ENCODE results near the gene FAM13C.

The FAM13C gene

GRCh38 chr10:59319854-59320253 lies 42.5 kb downstream of the FAM13C start:
- DNase-seq (ENCODE audit: low read depth in 2 of 3, low spot score in 2 of 3) = no peak

GRCh38 chr10:59317066-59317465 lies 45.3 kb downstream of the FAM13C start:
- DNase-seq (ENCODE audit: low read depth in 2 of 3, low spot score in 2 of 3) = no peak

DNA sequence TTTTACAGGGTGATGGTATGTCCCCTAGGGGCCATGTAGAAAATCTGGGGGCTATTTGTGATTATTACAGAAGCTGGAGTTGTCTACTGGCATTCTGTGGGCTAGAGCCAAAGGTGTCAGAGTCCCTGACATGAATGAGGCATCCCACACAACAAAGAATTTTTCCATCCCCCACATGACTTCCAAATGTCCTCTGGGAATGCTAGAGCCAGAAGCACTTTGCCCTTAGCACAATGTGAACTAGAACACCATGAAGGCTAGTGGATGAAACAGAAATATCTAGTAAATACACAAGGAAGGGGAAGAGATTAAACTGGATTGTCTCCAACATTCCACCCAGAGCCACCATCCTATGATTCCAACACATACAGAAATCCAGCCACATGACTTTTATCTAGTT lies 46.9 kb downstream of the FAM13C start:
- DNase-seq (ENCODE audit: low read depth in 2 of 3, low spot score in 2 of 3) = no peak

DNA sequence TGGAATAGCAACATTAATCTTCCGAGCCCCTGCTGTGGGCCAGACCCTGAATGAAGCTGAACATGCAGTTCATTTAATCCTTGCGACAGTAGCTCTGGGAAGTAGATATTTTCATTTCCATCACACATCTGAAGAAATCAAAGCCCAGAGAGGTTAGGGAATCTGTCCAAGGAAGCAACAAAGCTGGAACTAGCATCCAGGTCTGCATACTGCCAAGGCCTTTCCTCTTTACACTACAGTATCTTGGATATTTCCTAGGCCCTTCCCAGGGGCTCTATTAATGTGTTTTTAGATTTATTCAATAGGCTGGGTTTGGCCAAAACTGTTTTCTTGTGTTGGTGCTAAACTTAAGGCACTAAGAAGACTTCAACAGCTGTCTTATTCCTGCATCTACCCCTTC lies 48.1 kb downstream of the FAM13C start:
- no peak for DNase-seq (ENCODE audit: low read depth in 2 of 3, low spot score in 2 of 3)

DNA sequence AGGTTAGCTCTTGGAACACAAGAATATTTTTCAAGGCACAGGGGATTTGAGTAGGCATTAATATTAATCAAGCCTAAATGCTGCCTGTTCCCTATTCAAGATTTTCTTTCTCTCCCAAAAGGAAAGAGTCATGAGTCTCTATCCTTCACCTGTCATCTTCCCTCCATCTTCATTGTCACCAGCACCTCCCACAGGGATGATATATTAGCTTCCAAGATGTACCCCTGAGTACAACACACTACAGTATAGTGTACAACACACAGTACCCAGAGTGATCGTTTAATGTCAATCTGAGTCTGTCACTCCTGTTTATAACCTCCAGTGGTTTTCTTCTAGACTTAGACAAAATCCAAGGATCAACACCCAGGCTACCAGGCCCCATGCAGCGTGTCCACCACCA lies 50.1 kb downstream of the FAM13C start:
- no peak for DNase-seq (ENCODE audit: low read depth in 2 of 3, low spot score in 2 of 3)

- no peak for DNase-seq (ENCODE audit: low read depth in 2 of 3, low spot score in 2 of 3)
These were observed 51.3 kb downstream of the FAM13C start for GRCh38 chr10:59311025-59311424.

DNA sequence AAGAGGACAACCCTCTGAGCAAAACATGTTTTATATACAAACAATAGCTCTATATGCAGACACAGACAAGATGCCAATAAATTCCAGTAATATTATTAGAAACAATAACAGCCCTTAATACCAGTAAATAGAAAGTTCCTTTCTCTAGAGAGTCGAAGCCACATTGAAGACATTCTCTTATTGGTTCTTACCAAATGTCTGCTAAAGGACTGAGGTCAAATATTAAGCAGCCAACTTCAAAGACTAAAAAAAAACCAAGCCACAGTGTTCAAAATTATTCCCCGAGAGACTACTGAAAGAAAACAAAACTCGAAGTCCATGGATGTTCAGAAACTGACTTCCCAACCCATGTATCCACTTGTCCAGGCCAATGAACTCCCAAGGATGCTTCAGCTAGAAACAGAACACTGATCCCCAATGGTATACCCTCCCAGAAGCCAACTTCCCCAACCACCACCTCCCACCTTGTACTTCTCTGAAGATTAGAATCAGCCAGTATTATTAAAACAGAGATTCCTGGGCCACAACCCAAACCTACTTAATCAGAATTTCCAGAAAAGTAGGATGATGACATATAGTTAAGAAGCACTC lies 51.9 kb downstream of the FAM13C start:
- no peak for DNase-seq (ENCODE audit: low read depth in 2 of 3, low spot score in 2 of 3)

- no peak for DNase-seq (ENCODE audit: low read depth in 2 of 3, low spot score in 2 of 3)
These were observed 57.7 kb downstream of the FAM13C start for GRCh38 chr10:59304521-59305097.

GRCh38 chr10:59303018-59303417 lies 59.3 kb downstream of the FAM13C start:
- DNase-seq (ENCODE audit: low read depth in 2 of 3, low spot score in 2 of 3) = no peak

- DNase-seq (ENCODE audit: low read depth in 2 of 3, low spot score in 2 of 3) = no peak
These were observed 60.0 kb downstream of the FAM13C start for GRCh38 chr10:59302381-59302780.

DNA sequence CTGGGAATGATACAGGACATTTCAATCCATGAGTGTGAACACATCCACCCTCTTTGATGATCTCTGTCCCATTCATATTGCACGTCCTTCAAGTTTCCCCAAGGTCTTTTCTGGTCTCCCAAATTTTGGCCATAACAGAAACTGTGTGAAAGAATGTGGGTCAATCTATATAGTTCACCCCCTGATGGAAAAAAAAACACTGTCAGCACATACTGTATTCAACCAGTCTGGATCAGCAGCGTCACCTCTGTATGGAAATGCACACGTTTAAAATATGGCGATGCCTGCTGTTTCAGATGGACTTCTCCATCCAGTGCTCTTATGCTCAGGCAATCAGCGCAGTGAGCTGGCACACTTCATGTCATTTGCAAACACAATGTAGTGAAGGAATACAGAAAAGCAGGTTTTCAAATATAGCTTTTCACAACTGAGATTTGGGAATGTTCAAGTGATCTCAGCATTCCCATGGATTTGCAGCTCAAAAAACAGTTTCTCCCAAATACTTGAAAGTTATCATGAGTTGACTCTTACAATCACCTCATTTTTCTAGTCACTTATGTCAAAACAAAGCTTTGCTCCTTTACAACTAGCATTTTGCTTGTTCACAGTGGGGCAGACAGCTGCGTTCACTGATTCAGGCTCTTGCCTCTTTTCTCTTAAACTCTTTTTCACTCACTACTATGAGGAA lies 61.1 kb downstream of the FAM13C start:
- no peak for DNase-seq (ENCODE audit: low read depth in 2 of 3, low spot score in 2 of 3)

DNA sequence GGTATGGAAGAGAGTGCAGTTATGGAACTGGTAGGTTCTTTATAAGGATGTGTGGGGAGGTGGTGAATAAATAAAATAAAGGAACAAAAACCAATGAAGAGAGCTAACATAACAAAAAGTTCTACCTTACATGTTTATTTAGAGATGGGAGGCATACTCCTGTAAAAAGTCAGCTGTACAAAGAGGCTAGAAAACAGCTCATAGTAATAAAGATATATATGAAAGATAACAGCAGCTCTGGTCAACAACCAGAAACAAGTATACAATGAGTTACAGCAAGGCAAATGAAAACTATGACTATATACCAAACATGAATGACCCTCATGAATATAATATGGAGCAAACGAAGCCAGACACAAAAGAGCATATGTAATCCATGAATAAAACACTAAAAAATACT lies 62.0 kb downstream of the FAM13C start:
- DNase-seq (ENCODE audit: low read depth in 2 of 3, low spot score in 2 of 3) = no peak

GRCh38 chr10:59299933-59300332 lies 62.4 kb downstream of the FAM13C start:
- no peak for DNase-seq (ENCODE audit: low read depth in 2 of 3, low spot score in 2 of 3)

DNA sequence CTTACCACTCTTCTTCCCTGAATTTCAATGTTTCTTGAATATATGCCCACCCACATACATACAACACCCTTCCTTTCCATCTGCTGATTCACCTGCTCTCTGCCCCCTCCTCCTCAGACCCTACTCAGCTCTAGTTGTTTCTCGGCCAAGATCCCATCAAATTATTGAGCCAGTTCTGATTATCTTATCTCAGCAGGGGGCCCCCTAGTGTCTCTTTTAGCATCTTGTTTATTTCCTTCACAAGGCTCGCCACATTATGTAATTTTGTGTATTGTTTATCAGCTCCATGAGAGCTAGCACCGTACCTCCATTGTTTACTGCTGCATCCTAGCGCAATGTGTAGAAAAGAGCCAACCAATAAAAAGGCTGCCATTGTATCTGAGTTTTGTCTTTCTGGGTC lies 71.9 kb downstream of the FAM13C start:
- DNase-seq (ENCODE audit: low read depth in 2 of 3, low spot score in 2 of 3) = no peak

DNA sequence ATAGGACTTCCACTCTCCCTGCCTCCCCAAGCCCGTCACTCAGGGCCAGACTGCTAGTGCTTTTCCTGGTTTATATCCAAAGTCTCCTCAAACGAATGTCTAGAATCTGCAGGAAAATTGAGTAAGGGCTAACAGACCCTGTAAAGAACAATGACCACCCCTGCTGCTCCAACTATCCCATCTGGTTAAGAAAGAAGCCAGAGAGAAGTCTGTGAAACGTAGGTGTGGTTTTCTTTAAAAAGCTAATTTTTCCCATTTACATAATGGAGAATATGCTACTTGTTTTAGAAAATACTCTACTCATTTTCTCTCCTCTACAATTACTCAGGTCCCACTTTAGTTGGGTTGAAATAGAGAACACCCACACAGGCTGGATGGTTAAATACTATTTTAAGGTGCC lies 72.5 kb downstream of the FAM13C start:
- no peak for DNase-seq (ENCODE audit: low read depth in 2 of 3, low spot score in 2 of 3)

DNA sequence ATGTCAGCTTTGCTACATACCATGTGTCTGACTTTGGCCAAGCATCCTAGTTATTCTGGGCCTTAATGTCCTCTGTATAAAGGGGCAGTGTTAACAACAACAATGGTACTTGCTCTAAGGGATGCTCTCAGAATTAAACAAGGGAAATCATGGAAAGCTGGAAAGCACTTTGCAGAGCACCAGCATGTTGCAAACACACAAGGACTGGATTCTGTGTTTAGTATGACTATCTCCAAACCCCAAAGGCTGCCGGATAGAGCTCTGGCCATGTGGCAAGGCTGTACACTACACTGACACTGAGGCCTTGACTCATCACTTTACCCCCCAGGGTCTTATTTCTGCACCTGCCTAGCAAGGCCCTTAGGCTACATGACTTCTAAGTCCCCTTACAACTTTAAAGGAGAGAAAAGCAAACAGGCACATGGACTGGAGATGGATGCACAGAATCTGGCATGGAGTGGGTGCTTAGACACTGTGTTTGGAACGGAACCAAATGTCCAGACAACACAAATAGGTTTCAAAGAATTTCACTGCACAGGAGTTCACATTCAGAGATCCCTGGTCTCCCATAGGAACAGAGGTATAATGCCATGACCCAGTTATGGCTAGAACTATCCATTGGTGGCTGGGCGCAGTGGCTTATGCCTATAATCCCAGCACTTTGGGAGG lies 74.6 kb downstream of the FAM13C start:
- DNase-seq (ENCODE audit: low read depth in 2 of 3, low spot score in 2 of 3) = no peak

DNA sequence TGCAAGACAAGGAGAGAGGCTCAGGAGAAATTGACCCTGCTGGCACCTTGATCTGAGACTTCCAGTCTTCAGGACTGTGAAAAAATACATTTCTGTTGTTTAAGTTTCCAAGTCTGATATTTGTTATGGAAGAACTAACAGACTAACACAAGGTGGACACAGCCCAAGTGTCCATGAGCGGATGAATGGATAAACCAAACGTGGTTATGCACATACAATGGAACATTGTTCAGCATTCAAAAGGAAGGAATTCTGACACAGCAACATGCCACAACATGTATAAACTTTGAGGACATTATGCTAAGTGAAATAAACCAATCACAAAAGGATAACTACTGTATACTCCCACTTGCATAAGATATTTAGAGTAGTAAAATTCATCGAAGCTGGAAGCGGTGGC lies 76.5 kb downstream of the FAM13C start:
- DNase-seq (ENCODE audit: low read depth in 2 of 3, low spot score in 2 of 3) = no peak

- no peak for DNase-seq (ENCODE audit: low read depth in 2 of 3, low spot score in 2 of 3)
These were observed 77.3 kb downstream of the FAM13C start for GRCh38 chr10:59285073-59285472.

GRCh38 chr10:59284118-59284975 lies 78.0 kb downstream of the FAM13C start:
- no peak for DNase-seq (ENCODE audit: low read depth in 2 of 3, low spot score in 2 of 3)

- DNase-seq (ENCODE audit: low read depth in 2 of 3, low spot score in 2 of 3) = no peak
These were observed 78.8 kb downstream of the FAM13C start for GRCh38 chr10:59283456-59284091.

- no peak for DNase-seq (ENCODE audit: low read depth in 2 of 3, low spot score in 2 of 3)
These were observed 80.5 kb downstream of the FAM13C start for GRCh38 chr10:59281861-59282260.

All from activated CD8-positive, alpha-beta memory T cell treated with anti-CD3 and anti-CD28 coated beads for 48 hours (primary cell).